HG03378 (cell line): Measurements from ENCODE around the gene CCND3.

Source experiments
- ATAC-seq: cut with Tn5 transposase; IDR thresholded peaks from one replicate; pipeline ENCODE4 v1.9.1; 2021; ENCODE audit warnings: mild to moderate bottlenecking, moderate library complexity; ENCODE audit not compliant: unreplicated experiment

The CCND3 gene

DNA sequence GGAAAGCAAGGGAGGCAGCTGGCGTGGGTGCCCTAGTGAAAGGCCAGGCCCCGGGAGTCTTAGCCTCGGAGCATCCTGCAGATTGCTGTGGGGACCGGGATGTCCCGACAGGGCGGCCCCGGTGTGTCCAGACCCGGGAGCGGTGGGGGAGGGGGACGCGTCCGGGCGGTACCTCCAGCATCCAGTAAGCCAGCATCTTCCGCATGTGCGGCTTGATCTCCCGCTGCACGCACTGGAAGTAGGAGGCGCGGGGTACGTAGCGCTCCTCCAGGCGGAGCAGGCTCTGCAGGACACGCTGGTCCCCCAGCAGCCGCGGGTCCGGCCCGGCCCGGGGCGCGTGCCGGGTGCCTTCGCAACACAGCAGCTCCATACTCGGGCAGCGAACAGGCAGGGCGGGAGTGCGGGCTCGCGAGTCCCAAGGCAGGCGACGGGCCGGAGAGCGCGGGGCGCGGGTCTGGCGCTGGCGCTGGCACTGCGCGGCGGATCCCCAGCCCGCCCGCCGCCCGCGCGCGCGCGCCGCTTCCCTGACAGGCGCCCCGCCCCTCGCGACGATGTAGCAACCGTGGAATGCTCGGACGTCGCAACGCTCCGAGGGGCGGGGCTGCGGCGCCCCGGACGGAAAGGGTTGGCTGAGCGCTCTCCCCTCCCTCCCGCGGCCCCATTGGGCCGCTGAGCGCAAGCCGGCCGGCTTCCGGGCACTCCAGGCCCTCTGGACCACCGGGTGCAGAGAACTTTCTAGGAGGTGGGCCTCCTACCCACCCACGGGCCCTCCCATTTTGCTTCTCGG is at the start of gene CCND3:
CCND3 (minus strand) TSS at position 529 of the 787 bp plus-strand sequence; CDS start at position 370, 159 bp downstream.
- peak; percentile 58 for ATAC-seq

DNA sequence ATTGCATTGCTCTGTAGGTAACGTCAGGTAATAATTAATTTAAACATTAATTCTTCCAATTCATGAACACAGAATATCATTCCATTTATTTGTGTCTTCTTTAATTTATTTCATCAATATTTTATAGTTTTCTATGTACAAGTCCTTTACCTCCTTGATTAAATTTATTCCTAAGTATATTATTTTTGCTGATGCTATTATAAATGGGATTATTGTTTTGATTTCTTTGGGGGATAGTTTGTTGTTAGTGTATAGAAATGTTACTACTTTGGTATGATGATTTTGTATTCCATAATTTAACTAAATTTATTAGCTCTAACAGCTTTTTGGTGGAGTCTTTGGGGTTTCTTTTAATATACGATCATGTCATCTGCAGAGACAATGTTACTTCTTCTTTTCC is 44.7 kb upstream of the CCND3 start:
- no peak for ATAC-seq

GRCh38 chr6:41984623-41985022 is 43.0 kb upstream of the CCND3 start:
- ATAC-seq, result no peak

DNA sequence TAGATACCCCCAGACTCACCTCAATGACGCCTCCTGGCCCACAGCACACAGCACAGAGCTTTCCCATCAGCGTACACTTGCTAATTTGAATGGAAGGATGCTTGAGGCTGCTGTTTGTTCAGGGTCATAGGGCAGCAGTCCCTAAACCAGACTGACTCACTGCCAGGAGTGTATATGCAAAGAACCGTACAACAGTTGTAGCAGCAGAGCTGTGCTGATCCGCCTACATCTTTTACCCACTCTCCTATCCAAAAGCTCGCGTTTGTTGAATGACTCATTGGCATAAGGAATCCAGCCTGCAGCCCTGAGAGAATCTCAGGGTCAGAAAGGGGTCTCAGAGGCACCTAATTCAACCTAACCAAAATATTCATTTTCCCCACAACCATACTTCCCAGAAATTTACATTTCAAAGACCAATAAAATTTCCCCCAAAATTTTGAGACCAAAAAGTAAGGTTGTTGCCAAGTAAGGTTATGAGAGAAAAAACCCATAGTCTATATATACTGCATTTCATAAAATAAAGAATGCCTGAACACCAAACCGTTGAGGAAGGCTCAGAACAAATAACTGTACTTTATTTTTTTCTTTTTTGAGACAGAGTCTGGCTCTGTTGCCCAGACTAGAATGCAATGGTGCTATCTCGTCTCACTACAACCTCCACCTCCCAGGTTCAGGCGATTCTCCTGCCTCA is 35.3 kb upstream of the CCND3 start:
- ATAC-seq, result no peak

- ATAC-seq, result no peak
These were observed 33.7 kb upstream of the CCND3 start for GRCh38 chr6:41975276-41975675.

DNA sequence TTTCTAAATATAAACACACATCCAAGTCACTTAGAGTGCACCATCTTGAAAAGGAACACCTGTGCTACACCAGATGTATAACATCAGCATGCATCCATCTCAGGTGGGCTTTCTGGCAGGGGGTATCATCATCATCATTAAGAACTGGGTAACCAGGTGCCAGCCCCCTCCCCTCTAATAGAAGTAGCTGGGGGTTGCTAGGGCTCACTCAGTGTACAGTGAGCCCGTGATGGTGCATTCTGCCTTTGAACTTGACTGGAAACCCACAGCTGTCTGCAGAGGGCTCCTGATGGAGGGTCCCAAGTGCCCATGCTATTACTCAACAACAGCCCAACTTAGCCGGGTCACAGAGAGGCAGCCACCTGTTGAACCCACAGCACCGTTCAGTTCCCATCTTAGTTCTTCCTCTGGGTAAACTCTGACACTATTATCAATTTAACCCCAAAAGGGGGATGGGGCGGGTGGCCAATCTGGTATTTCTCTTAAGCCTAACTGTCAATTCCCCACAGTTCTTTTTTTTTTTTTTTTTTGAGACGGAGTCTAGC is 32.7 kb upstream of the CCND3 start:
- ATAC-seq, result no peak

DNA sequence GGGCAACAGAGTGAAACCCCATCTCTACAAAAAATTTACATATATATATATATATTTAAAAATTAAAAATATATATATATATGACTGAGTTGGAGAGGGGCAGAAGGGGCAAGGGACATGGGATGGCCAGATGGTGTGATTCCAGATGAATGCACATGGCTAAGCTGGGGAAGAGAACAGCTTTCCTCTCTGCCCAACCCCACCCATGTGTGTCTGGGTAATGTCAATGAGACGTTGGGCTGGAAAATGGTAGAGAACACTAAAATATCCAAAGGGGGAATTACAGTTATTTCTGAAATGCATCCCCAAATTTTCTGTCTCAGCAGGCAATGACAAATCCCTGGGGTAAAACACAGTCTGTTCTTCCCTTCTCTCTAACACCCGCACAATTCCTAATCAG is 31.2 kb upstream of the CCND3 start:
- ATAC-seq, result no peak

DNA sequence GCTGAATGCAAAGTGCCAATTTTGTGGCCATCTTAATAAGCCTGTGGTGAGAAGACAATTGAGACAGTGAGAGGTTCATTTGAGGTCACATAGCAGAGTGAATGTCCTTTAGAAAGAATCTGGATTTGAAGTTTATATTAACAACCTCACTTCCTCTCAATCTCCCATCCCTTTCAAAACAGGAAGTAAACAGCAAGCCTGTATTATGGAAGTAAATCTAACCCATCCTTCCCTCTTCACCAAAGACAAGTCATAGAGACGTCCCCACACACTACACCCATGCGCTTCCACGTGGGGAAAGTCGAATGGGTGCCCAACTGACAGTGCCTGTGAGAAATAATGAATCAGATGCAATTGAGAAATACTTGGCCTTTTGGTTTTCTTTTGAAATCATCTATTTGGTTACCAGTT is 28.8 kb upstream of the CCND3 start:
- no peak for ATAC-seq

DNA sequence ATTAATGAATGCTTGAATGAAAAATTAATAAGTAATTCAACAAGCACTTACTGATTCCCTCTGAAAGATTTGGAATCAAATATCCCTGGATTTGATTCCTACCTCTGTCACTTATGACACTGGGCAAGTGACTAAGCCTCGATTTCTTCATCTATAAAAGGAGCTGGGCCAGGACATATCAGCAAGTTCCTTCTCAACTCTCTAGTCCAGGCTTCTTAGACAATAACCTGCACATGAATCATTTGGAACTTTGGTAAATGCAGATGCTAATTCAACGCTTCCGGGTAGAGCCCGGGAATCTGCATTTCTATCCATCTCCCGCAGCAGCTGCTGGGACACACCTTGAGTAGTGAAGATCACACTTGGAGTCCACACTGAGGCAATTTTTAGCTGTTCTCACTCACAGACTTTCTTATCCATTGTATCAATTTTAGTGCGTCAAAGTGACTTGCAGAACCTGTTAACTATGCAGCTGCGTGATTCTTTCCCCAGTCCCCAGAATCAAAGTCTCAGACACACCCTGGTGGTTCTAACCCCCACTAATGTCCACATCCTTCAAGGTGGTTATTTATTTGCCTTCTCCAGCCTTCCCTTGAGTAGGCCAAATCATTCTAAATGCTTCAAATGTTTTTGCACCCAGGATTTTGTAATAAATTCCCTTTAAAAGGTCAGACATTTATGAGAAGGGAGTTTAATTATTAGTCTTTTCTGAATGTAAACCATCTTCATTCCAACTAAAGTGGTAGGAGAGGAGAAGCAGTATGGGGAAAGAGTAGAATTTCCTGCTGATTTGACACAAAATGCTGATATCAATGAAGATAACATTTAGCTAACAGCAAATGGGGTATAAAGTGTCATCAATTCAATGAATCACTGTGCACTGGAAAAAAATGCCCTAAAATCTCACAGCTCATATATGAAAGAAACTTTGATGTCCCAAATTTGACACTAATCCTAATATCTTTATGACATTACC is 26.0 kb upstream of the CCND3 start:
- ATAC-seq, result no peak

DNA sequence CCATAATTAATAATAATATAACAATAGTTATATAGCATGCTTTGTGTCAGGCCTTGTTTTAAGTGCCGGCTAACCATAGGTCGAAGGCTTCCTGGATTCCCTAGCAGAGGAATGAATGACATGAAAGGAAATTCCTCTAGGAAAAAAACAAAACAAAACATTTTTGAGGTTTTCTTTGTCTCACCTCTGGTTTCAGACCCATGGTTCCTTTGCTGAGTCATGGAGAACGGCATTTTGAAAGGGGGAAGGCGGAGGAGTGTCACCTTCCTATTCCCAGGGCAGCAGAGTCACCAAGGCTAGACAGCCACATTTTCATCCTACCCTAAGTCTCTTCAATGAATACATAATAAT is 25.3 kb upstream of the CCND3 start:
- no peak for ATAC-seq

DNA sequence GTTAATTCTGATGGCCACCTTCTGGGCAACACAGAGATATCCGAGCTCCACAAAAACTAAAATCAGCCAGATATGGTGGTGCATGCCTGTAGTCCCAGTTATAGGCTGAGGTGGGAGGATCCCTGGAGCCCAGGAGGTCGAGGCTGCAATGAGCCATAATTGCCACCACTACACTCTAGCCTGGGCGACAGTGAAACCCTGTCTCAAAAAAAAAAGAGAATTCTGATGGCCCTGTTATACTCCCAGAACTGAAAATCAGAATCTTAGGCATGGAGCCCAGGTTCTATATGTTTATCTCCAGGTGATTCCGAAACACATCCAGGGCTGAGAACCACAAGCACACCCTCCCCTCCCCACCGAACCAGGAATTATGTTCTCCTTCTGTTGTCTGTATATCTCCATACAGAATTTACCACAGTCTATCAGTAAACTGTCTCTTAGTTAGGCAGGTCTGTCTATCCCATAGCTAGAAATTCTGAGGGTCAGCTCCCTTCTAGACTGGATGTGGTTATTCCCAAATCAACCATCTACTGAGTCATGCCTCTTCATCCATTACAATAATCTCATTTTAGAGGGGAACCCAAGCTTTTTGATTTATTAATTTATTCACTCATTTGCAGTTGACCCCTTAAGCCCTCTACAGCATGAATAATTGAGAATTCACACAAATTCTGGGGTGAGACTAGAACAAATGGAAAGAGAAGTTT is 24.8 kb upstream of the CCND3 start:
- no peak for ATAC-seq

- no peak for ATAC-seq
These were observed 24.0 kb upstream of the CCND3 start for GRCh38 chr6:41965429-41966213.

DNA sequence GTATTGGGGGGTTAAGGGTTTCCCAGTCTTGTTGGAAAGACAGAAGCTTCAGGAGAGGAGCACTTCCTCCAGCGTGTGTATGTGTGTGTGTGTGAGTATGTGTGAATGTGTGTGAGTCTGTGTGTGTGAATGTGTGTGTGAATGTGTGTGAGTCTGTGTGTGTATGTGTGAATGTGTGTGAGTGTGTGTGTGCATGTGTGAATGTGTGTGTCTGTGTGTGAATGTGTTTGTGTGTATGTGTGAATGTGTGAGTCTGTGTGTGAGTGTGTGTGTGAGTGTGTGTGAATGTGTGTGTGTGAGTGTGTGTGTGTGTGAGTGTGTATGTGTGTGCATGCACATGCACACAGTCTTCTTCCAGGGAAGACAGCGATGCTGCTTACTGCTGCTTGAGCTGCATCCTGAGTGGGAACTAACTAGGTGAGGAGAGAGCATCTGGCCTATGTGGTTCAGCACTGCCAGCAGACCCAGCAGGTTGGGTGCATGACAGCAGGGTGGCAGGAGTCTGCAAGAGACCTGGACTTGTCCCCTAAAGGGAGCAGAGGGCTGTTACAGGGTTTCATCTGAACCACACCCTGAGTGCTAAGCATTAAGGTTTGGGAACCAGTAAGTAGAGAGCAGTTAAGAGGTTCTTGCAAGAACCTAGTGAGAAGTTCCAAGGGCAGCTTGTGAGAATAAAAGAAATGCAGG is 22.7 kb upstream of the CCND3 start:
- ATAC-seq, result no peak

DNA sequence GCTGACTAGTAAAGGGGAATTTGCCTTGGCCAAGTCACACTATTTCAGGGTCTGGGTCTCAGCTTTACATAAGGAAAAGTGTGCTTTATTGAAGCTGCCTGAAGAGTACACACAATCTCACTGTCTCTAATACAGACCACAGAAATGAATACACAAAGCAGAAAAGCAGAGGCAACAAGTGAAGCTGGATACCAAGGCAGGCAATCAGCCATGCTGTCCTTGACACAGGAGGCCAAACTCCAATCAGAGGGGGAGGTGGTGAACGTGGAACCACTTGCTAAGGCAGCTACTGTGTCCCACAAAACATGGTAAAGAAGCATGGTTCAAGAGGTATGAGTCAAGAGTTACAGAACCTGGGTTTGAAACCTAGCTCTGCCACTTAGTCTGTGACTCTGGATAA is 21.8 kb upstream of the CCND3 start:
- no peak for ATAC-seq

GRCh38 chr6:41960028-41960427 is 18.4 kb upstream of the CCND3 start:
- ATAC-seq, result no peak

DNA sequence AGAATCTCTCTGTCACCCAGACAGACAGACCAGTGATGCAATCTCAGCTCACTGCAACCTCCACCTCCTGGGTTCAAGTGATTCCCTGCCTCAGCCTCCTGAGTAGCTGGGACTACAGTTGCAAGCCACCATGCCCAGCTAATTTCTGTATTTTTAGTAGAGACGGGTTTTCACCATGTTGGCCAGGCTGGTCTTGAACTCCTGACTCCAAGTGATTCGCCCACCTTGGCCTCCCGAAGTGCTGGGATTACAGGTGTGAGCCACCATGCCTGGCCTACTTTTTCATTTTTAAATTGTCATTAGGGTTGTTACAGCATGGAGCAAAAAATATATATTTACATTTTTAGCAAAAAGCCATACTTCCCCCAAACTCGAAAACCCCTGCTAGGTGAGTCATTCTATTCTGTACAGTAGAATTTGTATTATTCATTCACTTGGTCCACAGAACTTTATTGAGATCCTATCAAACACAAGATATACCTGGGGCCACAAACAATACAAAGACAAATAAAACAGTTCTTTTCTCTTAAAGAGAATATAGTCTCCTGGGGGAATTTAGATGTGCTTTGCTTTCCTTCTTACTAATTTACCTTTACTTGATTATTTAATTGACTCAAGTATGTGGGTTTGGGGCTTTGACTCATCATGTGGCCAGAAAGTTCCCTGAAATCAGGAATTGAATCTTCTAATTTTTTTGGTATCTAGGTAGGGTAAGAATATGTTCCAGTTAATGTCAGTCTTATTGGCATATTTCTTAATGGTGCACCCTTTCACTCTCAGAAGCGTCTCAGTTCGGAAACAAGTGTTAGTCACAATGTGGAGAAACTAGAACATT is 16.6 kb upstream of the CCND3 start:
- ATAC-seq, result no peak

- ATAC-seq, result no peak
These were observed 15.5 kb upstream of the CCND3 start for GRCh38 chr6:41957117-41957516.

DNA sequence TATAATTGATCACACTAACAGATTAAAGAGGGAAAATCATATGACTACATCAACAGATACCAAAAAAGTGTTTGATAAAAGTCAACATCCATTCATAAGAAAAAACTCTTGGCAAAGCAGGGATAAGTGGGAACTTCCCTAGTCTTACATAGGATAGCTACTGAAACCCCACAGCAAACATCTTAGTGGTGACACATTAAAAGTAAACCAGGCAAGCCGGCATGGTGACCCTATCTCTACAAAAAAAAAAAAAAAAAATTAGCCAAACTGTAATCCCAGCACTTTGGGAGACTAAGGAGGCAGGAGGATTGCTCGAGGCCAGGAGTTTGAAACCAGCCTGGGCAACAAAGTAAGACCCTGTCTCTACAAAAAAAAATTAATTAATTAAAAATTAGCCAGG is 13.8 kb upstream of the CCND3 start:
- no peak for ATAC-seq
